Adipose tissue (tissue), 3 donors: ENCODE measurements around the gene CD14. TPM values are rescaled to one million over a fixed set of nuclear protein-coding genes. Genes with fewer than 3 reads are reported as not detected.
"Not testable (repeated sequence)": the region's sequence is repeated elsewhere in the genome, so short reads cannot be mapped to it uniquely, and the experiment has no call there.

Source experiments
- H3K27ac ChIP-seq: one replicate; pipeline ENCODE4 v1.5.1; 2013; ENCODE audit warnings: low read depth, low read length
- WGBS, 3 donors: extraction: QIAGEN DNeasy Blood & Tissue Kit; methylation state at CpG; one replicate each; pipeline ENCODE4 v1.1.7; 2013; 5-methylcytosine and 5-hydroxymethylcytosine counted together
- polyA plus RNA-seq, 3 donors: library from polyadenylated mRNA; stranded (reverse); fragments of 200-250 nt; gene quantifications; one replicate each; pipeline ENCODE4 v1.2.3, GENCODE V29; 2013
- donor health status: healthy with polysubstance abuse.
- donor health status: Bipolar disorder and iron deficiency.
- donor health status: healthy.

CD14 gene
- polyA plus RNA-seq, 3 donors = 14.1 to 162 (median 73.4) TPM

DNA sequence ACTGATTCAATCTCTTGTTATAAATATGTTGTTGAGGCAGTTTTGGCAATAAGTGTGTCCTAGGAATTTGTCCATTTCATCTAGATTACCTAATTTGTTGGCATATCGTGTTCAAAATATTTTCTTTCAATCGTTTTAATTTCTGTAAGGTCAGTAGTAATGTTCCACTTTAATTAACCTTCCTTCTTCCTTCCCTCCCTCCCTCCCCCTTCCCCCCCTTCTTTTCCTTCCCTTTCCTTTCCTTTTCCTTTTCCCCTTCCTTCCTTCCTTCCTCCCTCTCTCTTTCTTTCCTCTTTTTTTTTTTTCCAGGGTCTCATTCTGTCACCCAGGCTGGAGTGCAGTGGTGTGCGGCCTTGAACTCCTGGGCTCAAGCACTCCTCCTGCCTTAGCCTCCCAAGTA, 27.1 kb downstream of the CD14 start:
- WGBS, 3 donors = 56 to 88% (median 57%) methylated on average over 3 of the region's 3 CpGs

DNA sequence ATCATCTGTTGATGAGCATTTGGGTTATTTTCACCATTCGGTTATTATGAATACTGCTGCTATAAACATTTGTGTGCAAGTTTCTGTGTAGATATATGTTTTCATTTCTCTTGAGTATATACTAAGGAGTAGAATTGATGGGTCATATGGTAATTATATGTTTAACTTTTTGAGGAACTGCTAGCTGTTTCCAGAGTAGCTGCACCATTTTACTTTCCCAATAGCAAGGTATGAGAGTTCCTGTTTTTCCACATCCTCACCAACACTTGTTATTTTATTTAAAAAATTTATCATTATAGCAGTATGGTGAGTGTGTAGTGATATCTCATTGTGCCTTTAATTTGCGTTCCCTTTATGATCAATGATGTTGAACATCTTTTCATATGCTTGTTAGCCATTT, 29.2 kb downstream of the CD14 start:
- 95 to 100% (median 96%) methylated on average over 2 of the region's 2 CpGs for WGBS, 3 donors
- no peak overlapping the region for H3K27ac ChIP-seq

More for the DNA sequence above, 27.1 kb downstream of the CD14 start:
- H3K27ac ChIP-seq = no peak overlapping the region

DNA sequence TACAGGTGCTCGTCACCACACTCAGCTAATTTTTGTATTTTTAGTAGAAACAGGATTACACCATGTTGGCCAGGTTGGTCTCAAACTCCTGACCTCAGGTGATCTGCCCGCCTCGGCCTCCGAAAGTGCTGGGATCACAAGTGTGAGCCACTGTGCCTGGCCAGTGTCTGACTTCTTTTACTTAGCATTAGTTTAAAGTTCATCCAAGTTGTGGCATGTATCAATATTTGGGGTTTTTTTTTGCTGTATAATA, 29.6 kb downstream of the CD14 start:
- not testable (repeated sequence) for H3K27ac ChIP-seq
- WGBS, 3 donors = 89 to 91% (median 89%) methylated on average over 4 of the region's 4 CpGs

DNA sequence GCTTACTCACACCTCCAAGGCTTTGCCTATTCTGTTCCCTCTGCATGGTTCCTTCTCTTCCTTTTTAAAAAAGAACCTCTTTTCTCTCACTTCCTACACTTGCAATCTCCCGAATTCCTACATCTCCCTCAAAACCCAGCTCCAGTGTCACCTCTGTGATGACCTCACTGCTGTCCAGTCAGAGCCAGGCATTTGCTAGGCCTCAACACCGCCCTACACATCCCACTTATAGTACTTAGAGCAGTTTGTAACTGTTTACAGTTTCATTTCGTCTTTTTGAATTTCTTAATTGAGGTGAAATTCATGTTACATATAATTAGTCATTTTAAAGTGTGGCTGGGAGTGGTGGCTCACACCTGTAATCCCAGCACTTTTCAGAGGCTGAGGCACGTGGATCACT, 30.8 kb downstream of the CD14 start:
- WGBS, 3 donors = 73 to 83% (median 75%) methylated on average over 4 of the region's 4 CpGs
- no peak overlapping the region for H3K27ac ChIP-seq

DNA sequence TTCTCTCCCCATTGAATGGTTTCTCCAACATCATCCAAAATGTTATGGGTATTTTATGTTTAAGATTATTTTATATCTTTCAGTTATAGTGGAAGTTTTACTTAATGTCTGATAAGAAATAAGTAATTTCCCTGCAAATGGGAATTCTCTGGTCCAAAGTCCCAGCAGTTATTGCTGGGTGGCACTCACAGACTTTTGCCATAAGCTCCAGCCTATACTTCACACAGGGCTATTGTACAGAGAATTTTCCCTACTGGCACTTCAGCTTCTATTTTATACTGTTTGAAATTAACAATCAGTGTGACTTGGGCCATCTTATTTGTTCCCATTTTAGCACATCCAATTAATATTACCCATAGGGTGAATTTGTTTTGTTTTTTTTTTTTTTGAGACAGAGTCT, 32.9 kb downstream of the CD14 start:
- no peak overlapping the region for H3K27ac ChIP-seq

DNA sequence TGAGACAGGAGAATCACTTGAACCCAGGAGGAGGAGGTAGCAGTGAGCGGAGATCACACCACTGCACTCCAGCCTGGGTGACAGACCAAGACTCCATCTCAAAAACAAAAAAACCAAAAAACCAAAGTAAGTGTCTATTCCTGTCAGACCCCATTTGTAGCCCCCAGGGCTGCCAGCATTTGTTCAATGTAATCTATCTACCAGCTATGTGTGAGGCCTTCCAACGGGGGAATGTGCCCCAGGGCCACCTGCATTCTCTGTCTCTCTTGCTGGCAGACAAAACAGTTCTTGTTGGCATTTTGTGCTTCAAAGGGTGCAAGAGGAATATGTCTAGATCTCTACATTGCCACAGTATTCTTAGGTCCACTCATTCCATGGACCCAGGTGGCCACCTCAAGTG, 34.1 kb downstream of the CD14 start:
- no peak overlapping the region for H3K27ac ChIP-seq
- 86 to 91% (median 88%) methylated on average over 2 of the region's 2 CpGs for WGBS, 3 donors

DNA sequence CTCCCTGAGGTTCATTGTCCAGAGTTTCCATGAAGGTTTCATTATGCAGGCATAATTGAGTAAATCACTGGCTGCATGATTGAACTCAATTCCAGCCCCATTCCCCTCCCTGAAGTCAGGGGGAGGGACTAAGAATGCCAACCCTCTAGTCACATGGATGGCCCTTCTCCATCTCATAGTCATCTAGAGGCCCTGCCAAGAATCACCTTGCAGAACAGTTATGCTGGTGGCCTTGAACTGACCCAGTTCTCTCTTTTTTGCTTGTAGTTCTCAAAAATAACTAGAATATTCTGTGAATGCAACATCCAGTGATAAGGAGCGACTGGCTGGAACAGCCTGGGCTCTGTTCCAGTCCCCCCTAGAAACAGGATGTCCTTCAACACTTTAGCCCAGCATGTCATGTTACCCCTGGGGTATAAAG, 36.6 kb downstream of the CD14 start:
- whole genome bisulfite sequencing, 3 donors = 33 to 44% (median 43%) methylated on average over 1 of the region's 1 CpG
- no peak overlapping the region for H3K27ac ChIP-seq

DNA sequence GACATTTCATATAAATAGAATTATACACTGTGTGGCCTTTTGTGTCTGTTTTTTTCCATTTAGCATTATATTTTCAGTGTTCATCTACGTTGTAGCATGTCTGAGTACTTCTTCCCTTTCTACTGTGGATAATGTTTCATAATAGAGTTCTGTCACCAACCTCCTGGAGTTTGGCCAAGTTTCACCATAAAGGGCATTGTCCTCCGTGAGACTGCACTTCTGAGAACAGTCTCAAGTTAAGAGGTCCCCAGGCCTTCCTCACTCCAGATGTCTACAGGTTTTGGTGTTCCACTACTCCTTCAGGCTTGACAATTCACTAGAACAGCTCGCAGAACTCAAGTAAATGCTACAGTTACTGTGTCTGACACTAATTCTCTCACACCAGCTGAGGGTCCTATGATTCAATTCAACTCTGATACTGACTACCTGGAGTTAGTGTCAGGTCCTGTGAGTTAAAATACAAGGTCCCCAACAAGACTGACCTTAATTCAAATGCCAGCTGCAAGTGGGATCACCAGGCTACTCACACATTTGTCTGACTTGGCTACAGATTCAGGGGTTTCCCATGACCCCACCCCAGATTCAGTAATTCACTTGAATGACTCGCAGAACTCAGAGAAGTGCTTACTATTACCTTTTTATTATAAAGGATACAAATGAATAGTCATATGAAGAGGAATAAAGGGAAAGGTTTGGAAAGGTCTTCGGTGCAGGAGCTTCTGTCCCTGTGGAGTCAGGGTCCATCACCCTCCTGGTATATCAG, 37.3 kb downstream of the CD14 start:
- H3K27ac ChIP-seq = no peak overlapping the region
- WGBS, 3 donors = 61 to 64% (median 61%) methylated on average over 5 of the region's 5 CpGs

DNA sequence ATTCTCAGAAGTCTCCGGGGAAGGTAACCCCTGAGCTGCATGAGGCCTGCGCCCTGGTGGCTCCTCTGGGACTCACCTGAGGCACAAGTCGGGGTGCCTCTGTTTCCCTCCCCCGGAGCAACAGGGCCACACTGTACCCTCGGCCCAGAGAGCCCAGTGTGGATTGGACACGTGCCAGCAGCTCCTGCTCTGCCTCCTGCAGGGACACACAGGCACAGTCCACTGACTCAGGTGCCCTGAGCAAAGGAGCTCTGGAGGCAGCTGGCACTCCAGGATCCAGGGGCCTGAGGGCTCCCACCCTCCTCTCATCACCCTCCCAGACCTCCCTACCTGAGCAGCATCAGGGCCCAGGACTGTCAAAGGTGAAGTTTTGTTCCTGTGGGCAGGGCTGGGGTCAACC, 38.8 kb downstream of the CD14 start:
- WGBS, 3 donors = 57 to 79% (median 72%) methylated on average over 4 to 6 of the region's 6 CpGs
- no peak overlapping the region for H3K27ac ChIP-seq

DNA sequence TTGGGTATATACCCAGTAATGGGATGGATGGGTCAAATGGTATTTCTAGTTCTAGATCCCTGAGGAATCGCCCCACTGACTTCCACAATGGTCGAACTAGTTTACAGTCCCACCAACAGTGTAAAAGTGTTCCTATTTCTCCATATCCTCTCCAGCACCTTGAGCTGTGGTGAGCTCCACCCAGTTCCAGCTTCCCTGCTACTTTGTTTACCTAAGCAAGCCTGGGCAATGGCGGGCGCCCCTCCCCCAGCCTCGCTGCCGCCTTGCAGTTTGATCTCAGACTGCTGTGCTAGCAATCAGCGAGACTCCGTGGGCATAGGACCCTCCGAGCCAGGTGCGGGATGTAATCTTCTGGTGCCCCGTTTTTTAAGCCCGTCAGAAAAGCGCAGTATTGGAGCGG, 39.9 kb downstream of the CD14 start:
- 37 to 56% (median 50%) methylated on average over 10 to 12 of the region's 14 CpGs for WGBS, 3 donors
- not testable (repeated sequence) for H3K27ac ChIP-seq

DNA sequence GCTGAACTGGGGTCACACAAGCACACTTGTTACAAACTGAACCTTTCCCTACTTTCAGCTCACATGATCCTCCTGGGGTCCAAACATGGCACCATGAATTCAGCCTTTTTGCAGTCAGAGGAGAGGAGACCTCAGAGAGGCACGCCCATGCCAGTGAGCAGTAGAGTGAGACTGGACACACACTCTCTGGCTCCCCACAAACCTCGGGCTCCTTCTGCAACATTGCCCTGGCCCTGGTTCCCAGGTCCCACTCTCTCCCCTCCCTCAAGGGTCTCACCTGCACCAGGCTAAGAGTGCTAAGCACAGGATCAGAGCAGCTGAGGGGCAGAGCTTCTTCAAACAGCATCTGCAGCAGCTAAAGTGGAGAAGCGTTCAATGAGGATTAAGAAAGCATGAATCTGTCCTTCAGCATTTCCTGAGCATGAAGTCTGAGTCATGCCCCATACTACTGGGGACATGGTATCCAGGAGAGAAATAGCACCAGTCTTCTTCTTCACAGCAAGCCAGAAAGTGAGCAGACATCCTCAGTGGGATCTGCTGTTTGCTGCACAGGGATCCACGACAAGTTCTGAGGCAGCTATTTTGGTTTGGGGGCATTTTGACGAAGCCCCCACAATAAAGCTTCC, 41.1 kb downstream of the CD14 start:
- H3K27ac ChIP-seq = no peak overlapping the region
- WGBS, 3 donors = 74 to 75% (median 75%) methylated on average over 5 of the region's 5 CpGs

DNA sequence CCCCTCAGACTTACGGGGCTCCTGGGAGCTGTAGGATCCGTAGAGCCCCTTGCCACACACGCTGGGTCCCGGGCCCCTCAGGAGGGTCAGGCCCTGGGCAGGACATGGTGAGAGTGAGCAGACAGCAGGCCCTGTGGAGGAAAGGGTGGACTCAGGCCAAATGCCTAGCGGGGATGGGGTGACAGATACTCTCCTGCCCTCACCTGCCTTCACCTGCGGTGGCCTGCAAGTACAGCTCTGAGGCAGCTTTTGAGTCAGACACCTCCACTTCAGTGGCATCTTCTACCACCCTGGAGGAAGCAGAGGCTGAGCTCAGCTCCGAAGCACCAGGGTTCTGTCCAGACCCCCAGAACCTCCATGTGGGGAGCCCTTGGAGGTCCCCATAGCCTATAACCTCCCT, 42.1 kb downstream of the CD14 start:
- WGBS, 3 donors = 87 to 95% (median 95%) methylated on average over 7 of the region's 7 CpGs
- H3K27ac ChIP-seq = no peak overlapping the region

DNA sequence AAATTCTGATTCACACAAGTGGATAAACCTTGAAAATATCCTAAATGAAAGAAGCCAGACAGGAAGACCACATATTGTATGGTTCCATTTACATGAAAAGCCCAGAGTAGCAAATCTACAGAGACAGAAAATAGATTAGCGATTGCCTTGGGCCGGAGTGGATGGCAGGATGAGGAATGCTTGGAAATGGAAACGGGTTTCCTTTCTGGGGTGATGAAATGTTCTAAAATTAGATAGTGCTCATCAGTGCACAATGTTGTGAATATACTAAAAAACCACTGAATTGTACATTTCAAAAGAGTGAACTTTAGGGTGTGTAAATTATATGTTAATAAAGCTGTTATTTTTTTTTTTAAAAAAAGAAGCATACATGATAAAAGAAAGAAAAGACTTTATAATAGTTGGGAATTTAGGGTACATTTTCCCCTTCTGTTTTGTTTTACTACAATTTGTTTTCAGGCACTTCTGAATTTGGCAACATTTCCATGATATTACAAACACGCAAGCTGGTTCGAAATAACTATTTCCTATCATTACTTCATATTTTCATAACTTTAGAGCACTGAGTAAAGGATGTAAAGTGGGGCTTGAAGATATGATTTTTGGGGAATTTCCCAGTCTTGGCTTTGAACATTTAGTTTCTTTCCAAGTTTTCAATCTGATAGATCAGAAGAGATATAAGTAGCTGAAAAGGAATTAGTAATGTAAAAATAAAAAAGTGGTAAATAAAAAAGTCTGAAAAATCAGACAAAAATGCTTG, 44.5 kb downstream of the CD14 start:
- H3K27ac ChIP-seq = no peak overlapping the region

DNA sequence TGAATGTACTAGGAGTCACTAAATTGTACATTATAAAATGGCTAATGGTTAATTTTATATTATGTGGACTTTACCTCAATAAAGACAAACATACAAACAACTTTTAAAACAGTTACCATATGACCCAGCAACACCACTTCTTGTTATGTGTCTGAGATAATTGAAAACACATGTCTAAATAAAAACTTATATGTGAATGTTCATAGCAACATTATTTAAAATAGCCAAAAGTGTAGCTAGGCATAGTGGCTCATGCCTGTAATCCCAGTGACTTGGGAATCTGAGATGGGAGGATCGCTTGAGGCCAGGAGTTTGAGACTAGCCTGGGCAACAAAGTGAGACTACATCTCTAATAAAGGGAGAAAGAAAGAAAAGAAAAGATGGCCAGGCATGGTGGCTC, 45.5 kb downstream of the CD14 start:
- H3K27ac ChIP-seq = no peak overlapping the region
- 92 to 100% (median 98%) methylated on average over 1 of the region's 1 CpG for WGBS, 3 donors

More for the DNA sequence above, 44.5 kb downstream of the CD14 start:
- WGBS, 3 donors = 19 to 73% (median 20%) methylated on average over 5 of the region's 5 CpGs

Other genes with a start within 250 kb of the CD14 start
- 10 to 100 TPM; 32.7 to 42.7 (median 36.8) TPM for gene ANKHD1, start 231.3 kb downstream of the CD14 start, polyA plus RNA-seq
- 10 to 100 TPM; 32.4 to 75.8 (median 40.6) TPM for gene EIF4EBP3, start 85.5 kb downstream of the CD14 start, polyA plus RNA-seq
- gene SRA1, start 75.7 kb downstream of the CD14 start, polyA plus RNA-seq = 10 to 100 TPM in 2 of 3 donors, 1 to 10 TPM in 1; 9.6 to 33.1 (median 30.2) TPM
- 10 to 100 TPM; 18.5 to 24.3 (median 22.2) TPM for gene APBB3, start 68.6 kb downstream of the CD14 start, polyA plus RNA-seq
- 10 to 100 TPM; 31.2 to 65.9 (median 43.5) TPM for gene SLC35A4, start 68.3 kb downstream of the CD14 start, polyA plus RNA-seq
- 10 to 100 TPM; 12.6 to 18.7 (median 17.5) TPM for gene TMCO6, start 6.3 kb upstream of the CD14 start, polyA plus RNA-seq
- gene NDUFA2, start 14.5 kb upstream of the CD14 start, polyA plus RNA-seq = 100 to 1,000 TPM in 2 of 3 donors, 10 to 100 TPM in 1; 89.9 to 200 (median 187) TPM
- 10 to 100 TPM; 39.8 to 70.2 (median 65.8) TPM for gene IK, start 14.7 kb upstream of the CD14 start, polyA plus RNA-seq
- gene WDR55, start 31.7 kb upstream of the CD14 start, polyA plus RNA-seq = 10 to 100 TPM; 12.1 to 16.9 (median 15.7) TPM
- gene DND1, start 40.4 kb upstream of the CD14 start, polyA plus RNA-seq = 1 to 10 TPM in 1 of 3 donors, under 1 TPM in 2; 0.68 to 1.4 (median 0.79) TPM
- gene HARS1, start 58.2 kb upstream of the CD14 start, polyA plus RNA-seq = 10 to 100 TPM; 34.8 to 46.7 (median 44.6) TPM
- gene HARS2, start 58.3 kb upstream of the CD14 start, polyA plus RNA-seq = 10 to 100 TPM; 12.0 to 14.5 (median 12.1) TPM
- gene ZMAT2, start 67.3 kb upstream of the CD14 start, polyA plus RNA-seq = 10 to 100 TPM; 26.8 to 91.7 (median 67.9) TPM
- gene PCDHA1, start 153.0 kb upstream of the CD14 start, polyA plus RNA-seq = under 1 TPM in 2 of 3 donors, not detected in 1; 0.03 to 0.11 TPM
- gene PCDHA2, start 161.7 kb upstream of the CD14 start, polyA plus RNA-seq = under 1 TPM in 2 of 3 donors, not detected in 1; 0.03 to 0.09 TPM
- gene PCDHA3, start 167.9 kb upstream of the CD14 start, polyA plus RNA-seq = under 1 TPM; 0.11 to 0.52 (median 0.12) TPM
- 1 to 10 TPM in 1 of 3 donors, under 1 TPM in 2; under 0.01 to 1.7 (median 0.04) TPM for gene PCDHA4, start 173.9 kb upstream of the CD14 start, polyA plus RNA-seq
- under 1 TPM; 0.06 to 0.13 (median 0.11) TPM for gene PCDHA5, start 188.4 kb upstream of the CD14 start, polyA plus RNA-seq
- under 1 TPM in 2 of 3 donors, not detected in 1; 0.10 to 0.49 TPM for gene PCDHA6, start 194.8 kb upstream of the CD14 start, polyA plus RNA-seq
- under 1 TPM; 0.10 to 0.22 (median 0.14) TPM for gene PCDHA7, start 201.1 kb upstream of the CD14 start, polyA plus RNA-seq
- under 1 TPM in 2 of 3 donors, not detected in 1; 0.01 to 0.07 TPM for gene PCDHA8, start 208.0 kb upstream of the CD14 start, polyA plus RNA-seq
- under 1 TPM in 1 of 3 donors, not detected in 2; 0.02 TPM for gene PCDHA9, start 215.2 kb upstream of the CD14 start, polyA plus RNA-seq
- under 1 TPM in 2 of 3 donors, not detected in 1; 0.11 to 0.17 TPM for gene PCDHA10, start 222.7 kb upstream of the CD14 start, polyA plus RNA-seq
- gene PCDHA11, start 235.8 kb upstream of the CD14 start, polyA plus RNA-seq = under 1 TPM in 2 of 3 donors, not detected in 1; 0.03 to 0.15 TPM
- gene PCDHA12, start 242.1 kb upstream of the CD14 start, polyA plus RNA-seq = under 1 TPM in 2 of 3 donors, not detected in 1; 0.03 to 0.21 TPM
- gene PCDHA13, start 248.9 kb upstream of the CD14 start, polyA plus RNA-seq = under 1 TPM; 0.11 to 0.25 (median 0.16) TPM